Colonic mucosa (tissue), 4 donors: ENCODE results near the gene GADD45B. TPM values are rescaled to one million over a fixed set of nuclear protein-coding genes. Genes with fewer than 3 reads are reported as not detected.
"Not testable (repeated sequence)": the region's sequence is repeated elsewhere in the genome, so short reads cannot be mapped to it uniquely, and the experiment has no call there.

ENCODE experiments used
- DNase-seq: peaks from one replicate; pipeline ENCODE4 v3.0.0-alpha.2; 2020
- H3K27ac ChIP-seq: fragments of 200-600 bp; one replicate; pipeline ENCODE4 v1.8.0; 2021
- H3K27me3 ChIP-seq: fragments of 200-600 bp; one replicate; pipeline ENCODE4 v1.8.0; 2021
- H3K36me3 ChIP-seq: fragments of 200-600 bp; one replicate; pipeline ENCODE4 v1.8.0; 2021
- H3K4me1 ChIP-seq: fragments of 200-600 bp; one replicate; pipeline ENCODE4 v1.8.0; 2021; ENCODE audit warnings: mild to moderate bottlenecking
- H3K4me3 ChIP-seq: fragments of 200-600 bp; one replicate; pipeline ENCODE4 v1.8.0; 2021
- H3K9ac ChIP-seq, 2 donors: one replicate each; pipeline ENCODE4 v1.7.0; 2013; ENCODE audit warnings: control low read depth in 2 of 2, low read depth in 2 of 2, low read length in 2 of 2
- H3K9me3 ChIP-seq: fragments of 200-600 bp; one replicate; pipeline ENCODE4 v1.8.0; 2021
- CTCF ChIP-seq: fragments of 200-600 bp; IDR thresholded peaks from one replicate; pipeline ENCODE4 v1.8.0; 2022; ENCODE audit warnings: antibody characterized with exemption, mild to moderate bottlenecking
- intact Hi-C: fragments of 100-400 bp; cut with DNase I; formaldehyde crosslinking; loops from one replicate; pipeline ENCODE4 v1.14.1; 2022
- total RNA-seq, 2 donors: library from RNA; stranded (reverse); fragmentation: NEBNext Ultra II Directional in 1 of 2; extraction: Animal tissue kit (Norgen Biotek cat#: 25700) in 1 of 2; gene quantifications; one replicate each; pipeline ENCODE4 v1.2.1, GENCODE V29; 2021
- donor health status: healthy.
- donor health status: DM: no; HTN: no; CAD: no.
- donor health status: DM: no; HTN: no; CAD: no.

The GADD45B gene
- total RNA-seq, 2 donors from 2014 or later = 17.5 to 21.6 TPM

GRCh38 chr19:2500841-2501261 is 24.9 kb downstream of the GADD45B start:
- no peak overlapping the region for H3K4me3 ChIP-seq
- H3K27me3 ChIP-seq = no peaks in the 10 kb centered on the region
- TF ChIP-seq CTCF = no peak
- H3K9me3 ChIP-seq = no peaks in the 10 kb centered on the region
- H3K36me3 ChIP-seq = no peaks in the 10 kb centered on the region
- DNase-seq = no peak
- no peak overlapping the region for H3K27ac ChIP-seq
- H3K4me1 ChIP-seq = peaks cover 2% of the 10 kb centered on the region
- intact Hi-C loops = no loop called here
- H3K9ac ChIP-seq = no peak overlapping the region

DNA sequence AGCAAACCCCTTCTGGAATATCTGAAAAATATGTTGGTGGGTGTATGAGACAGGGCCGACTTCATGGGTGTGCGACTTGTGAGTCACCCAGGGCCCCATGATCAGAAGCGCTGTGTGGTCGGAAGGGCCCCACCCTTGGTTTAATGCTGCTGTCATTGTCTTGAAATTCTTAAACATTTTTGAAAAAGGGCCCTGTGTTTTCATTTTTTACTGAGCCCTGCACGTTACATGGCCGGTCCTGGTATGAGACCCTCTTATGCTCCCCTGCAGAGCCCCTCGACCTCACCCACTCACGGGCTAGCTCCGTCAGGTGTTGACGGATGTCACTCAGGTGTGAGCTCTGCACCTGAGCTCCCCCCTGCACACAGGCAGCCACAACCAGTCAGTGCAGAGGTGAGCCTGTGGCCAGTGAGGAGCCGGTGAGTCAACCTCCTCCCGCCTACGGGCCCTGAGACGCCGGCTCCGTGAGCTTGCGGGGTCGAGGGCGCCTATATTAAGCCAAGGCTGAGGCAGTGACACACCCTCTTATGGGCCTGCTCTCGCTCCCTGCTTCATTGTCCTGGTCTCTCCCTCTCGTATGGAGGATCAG is 27.7 kb downstream of the GADD45B start:
- Histone ChIP-seq H3K4me1 (no peaks in the 10 kb centered on the region), H3K27ac (no peak overlapping the region), H3K4me3 (no peak overlapping the region), H3K36me3 (no peaks in the 10 kb centered on the region), H3K27me3 (no peaks in the 10 kb centered on the region), H3K9me3 (no peaks in the 10 kb centered on the region), H3K9ac (no peak overlapping the region)
- no peak for TF ChIP-seq CTCF
- intact Hi-C loops = no loop called here
- no peak for DNase-seq

GRCh38 chr19:2506656-2507055 is 30.7 kb downstream of the GADD45B start:
- DNase-seq, H3K4me1 ChIP-seq, H3K27me3 ChIP-seq, H3K9me3 ChIP-seq, H3K9ac ChIP-seq, H3K4me3 ChIP-seq, H3K36me3 ChIP-seq, intact Hi-C loops: not testable (repeated sequence)
- peak overlapping the region; percentile 44 for H3K27ac ChIP-seq

GRCh38 chr19:2507109-2507508 is 31.2 kb downstream of the GADD45B start:
- H3K4me3 ChIP-seq = no peak overlapping the region
- peak; percentile 70 for DNase-seq
- H3K27ac ChIP-seq = peak overlapping the region; percentile 44
- no peaks in the 10 kb centered on the region for H3K9me3 ChIP-seq
- no peaks in the 10 kb centered on the region for H3K36me3 ChIP-seq
- intact Hi-C loops = no loop called here
- no peaks in the 10 kb centered on the region for H3K4me1 ChIP-seq
- TF ChIP-seq CTCF = no peak
- H3K27me3 ChIP-seq = no peaks in the 10 kb centered on the region
- peak overlapping the region in 1 of 2 donors; percentile 55 for H3K9ac ChIP-seq

DNA sequence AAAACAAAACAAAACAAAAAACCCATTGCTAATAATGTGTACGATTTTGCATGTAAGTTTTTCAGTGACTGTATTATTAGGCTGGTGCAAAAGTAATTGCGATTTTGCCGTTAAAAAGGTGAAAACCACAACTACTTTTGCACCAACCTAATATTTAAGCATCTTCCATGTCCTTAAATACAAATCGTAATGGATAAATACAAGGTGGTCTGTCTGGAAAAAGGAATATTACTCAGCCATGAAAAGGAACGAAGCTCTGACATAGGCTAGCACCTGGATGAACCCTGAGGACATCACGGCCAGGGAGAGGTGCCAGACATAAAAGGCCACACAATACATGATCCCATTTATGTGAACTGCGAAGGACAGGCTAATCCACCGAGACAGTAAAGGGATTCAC is 33.2 kb downstream of the GADD45B start:
- no peaks in the 10 kb centered on the region for H3K27me3 ChIP-seq
- no peaks in the 10 kb centered on the region for H3K36me3 ChIP-seq
- no peak for TF ChIP-seq CTCF
- H3K9ac ChIP-seq = no peak overlapping the region
- H3K4me3 ChIP-seq = no peak overlapping the region
- no peak for DNase-seq
- intact Hi-C loops = no loop called here
- H3K4me1 ChIP-seq = no peaks in the 10 kb centered on the region
- H3K9me3 ChIP-seq = no peaks in the 10 kb centered on the region
- H3K27ac ChIP-seq = no peak overlapping the region

DNA sequence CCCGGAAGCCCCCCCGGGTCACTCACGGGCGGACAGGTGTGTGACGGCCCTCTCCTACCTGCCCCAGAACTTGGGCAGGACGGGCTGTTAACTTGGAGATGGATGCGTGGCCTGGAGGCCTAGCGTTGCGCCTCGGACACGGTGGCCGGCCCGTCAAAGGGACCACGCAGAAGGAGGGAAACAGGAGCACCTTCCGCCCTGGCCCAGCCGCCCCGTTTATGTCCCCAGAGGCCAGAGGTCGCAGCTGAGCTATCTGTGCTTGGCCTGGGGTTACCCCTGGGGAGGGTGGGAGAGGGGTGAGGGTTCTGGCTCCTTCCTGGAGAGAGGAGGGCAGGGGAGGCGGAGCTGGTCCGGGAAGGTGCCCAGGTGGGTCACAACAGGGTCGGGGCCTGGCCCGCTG is 35.6 kb downstream of the GADD45B start:
- no peak for DNase-seq
- Histone ChIP-seq H3K36me3 (no peaks in the 10 kb centered on the region), H3K27ac (no peak overlapping the region), H3K4me3 (no peak overlapping the region), H3K9ac (no peak overlapping the region), H3K9me3 (no peaks in the 10 kb centered on the region), H3K27me3 (no peaks in the 10 kb centered on the region), H3K4me1 (no peaks in the 10 kb centered on the region)
- no peak for TF ChIP-seq CTCF
- intact Hi-C loops = no loop called here
